GM23338 (cell line): Measurements from ENCODE around the gene SERPINA1. TPM values are rescaled to one million over a fixed set of nuclear protein-coding genes. Genes with fewer than 3 reads are reported as not detected.

Source experiments
- ATAC-seq: fragments of 200-7000 bp; cut with Tn5 transposase; 3 replicates; pipeline ENCODE4 v1.9.1; 2020
- DNase-seq: peaks from one replicate; pipeline ENCODE4 v3.0.0-alpha.2; 2015; ENCODE audit warnings: low spot score
- H2AFZ ChIP-seq: fragments of 200-600 bp; sonication (generic); 2 replicates; pipeline ENCODE4 v1.8.0; 2016; ENCODE audit warnings: antibody characterized with exemption, mild to moderate bottlenecking, moderate library complexity
- H3F3A ChIP-seq: fragments of 200-600 bp; sonication (generic); replicated peaks from 2 replicates; pipeline ENCODE4 v1.8.0; 2017; ENCODE audit warnings: antibody characterized with exemption, mixed run types, low read depth
- H3K27ac ChIP-seq: fragments of 200-600 bp; sonication (generic); 2 replicates; pipeline ENCODE4 v1.6.1; 2016; ENCODE audit warnings: low read depth
- H3K27me3 ChIP-seq: fragments of 200-600 bp; sonication (generic); 2 replicates; pipeline ENCODE4 v1.8.0; 2016; ENCODE audit warnings: mild to moderate bottlenecking, mixed run types, moderate library complexity; ENCODE audit not compliant: insufficient read depth
- H3K36me3 ChIP-seq: fragments of 200-600 bp; sonication (generic); 2 replicates; pipeline ENCODE4 v1.8.0; 2016; ENCODE audit warnings: mild to moderate bottlenecking; ENCODE audit not compliant: insufficient read depth
- H3K4me1 ChIP-seq: fragments of 200-600 bp; sonication (generic); 2 replicates; pipeline ENCODE4 v1.8.0; 2016; ENCODE audit warnings: mild to moderate bottlenecking, moderate library complexity; ENCODE audit not compliant: insufficient read depth
- H3K4me2 ChIP-seq: fragments of 200-600 bp; sonication (generic); 2 replicates; pipeline ENCODE4 v1.7.1; 2017; ENCODE audit warnings: mixed run types
- H3K4me3 ChIP-seq: fragments of 200-600 bp; sonication (generic); 2 replicates; pipeline ENCODE4 v1.6.1; 2016; ENCODE audit warnings: mixed run types
- H3K79me2 ChIP-seq: fragments of 200-600 bp; sonication (generic); replicated peaks from 2 replicates; pipeline ENCODE4 v1.8.0; 2017; ENCODE audit warnings: mild to moderate bottlenecking; ENCODE audit not compliant: insufficient read depth
- H3K9me2 ChIP-seq: fragments of 200-600 bp; sonication (generic); 2 replicates; pipeline ENCODE4 v1.8.0; 2017; ENCODE audit not compliant: insufficient read depth
- H4K20me1 ChIP-seq: fragments of 200-600 bp; sonication (generic); replicated peaks from 2 replicates; pipeline ENCODE4 v1.8.0; 2017; ENCODE audit warnings: mild to moderate bottlenecking; ENCODE audit not compliant: insufficient read depth
- H3K27ac Mint-ChIP-seq: 2 replicates; pipeline ENCODE4 v1.8.0; 2020; ENCODE audit warnings: inconsistent platforms, mild to moderate bottlenecking, moderate library complexity, mixed read lengths
- H3K27me3 Mint-ChIP-seq: 3 replicates; pipeline ENCODE4 v1.8.0; 2022; ENCODE audit warnings: low read depth, mild to moderate bottlenecking, moderate library complexity, mixed read lengths, inconsistent platforms; ENCODE audit not compliant: insufficient read depth, poor library complexity
- H3K36me3 Mint-ChIP-seq: 3 replicates; pipeline ENCODE4 v1.8.0; 2021; ENCODE audit warnings: low read depth, mild to moderate bottlenecking, inconsistent platforms, moderate library complexity, mixed read lengths
- H3K4me1 Mint-ChIP-seq: 3 replicates; pipeline ENCODE4 v1.8.0; 2020; ENCODE audit warnings: mild to moderate bottlenecking, inconsistent platforms, mixed read lengths
- H3K4me3 Mint-ChIP-seq: 3 replicates; pipeline ENCODE4 v1.8.0; 2021; ENCODE audit warnings: moderate library complexity, mild to moderate bottlenecking, inconsistent platforms, mixed read lengths
- H3K9me3 Mint-ChIP-seq: 3 replicates; pipeline ENCODE4 v1.8.0; 2020; ENCODE audit warnings: moderate library complexity, mild to moderate bottlenecking, inconsistent platforms, mixed read lengths
- CREB1 ChIP-seq: fragments of 250-450 bp; sonication (Bioruptor Pico); IDR thresholded peaks from 2 replicates; pipeline ENCODE4 v1.5.0; 2020; ENCODE audit warnings: low read depth, mild to moderate bottlenecking, moderate library complexity
- CTCF ChIP-seq, 2 experiments: fragments of 200-600 bp in 1 of 2; sonication (generic) in 1 of 2; conservative IDR thresholded peaks; 2 replicates each; pipeline versions ENCODE4 v1.5.1 to v1.6.1; 2016 to 2017; ENCODE audit warnings: antibody characterized with exemption in 2 of 2, low read depth in 2 of 2, mild to moderate bottlenecking in 2 of 2, moderate library complexity in 1 of 2
- ETS1 ChIP-seq: IDR thresholded peaks from 2 replicates; pipeline ENCODE4 v1.6.1; 2016; ENCODE audit warnings: antibody characterized with exemption
- EZH2 ChIP-seq: fragments of 200-600 bp; sonication (generic); IDR thresholded peaks from one replicate; pipeline ENCODE4 v1.8.0; 2017; ENCODE audit warnings: antibody characterized with exemption, mild to moderate bottlenecking, low read depth; ENCODE audit not compliant: unreplicated experiment
- EZH2phosphoT487 ChIP-seq: fragments of 200-600 bp; sonication (generic); IDR thresholded peaks from one replicate; pipeline ENCODE4 v1.8.1; 2018; ENCODE audit warnings: antibody characterized with exemption; ENCODE audit not compliant: unreplicated experiment
- JUNB ChIP-seq: IDR thresholded peaks from one replicate; pipeline ENCODE4 v1.6.1; 2016; ENCODE audit warnings: antibody characterized with exemption; ENCODE audit not compliant: unreplicated experiment
- POLR2AphosphoS5 ChIP-seq: IDR thresholded peaks from 2 replicates; pipeline ENCODE4 v1.6.1; 2016; ENCODE audit warnings: antibody characterized with exemption, low read depth
- REST ChIP-seq: IDR thresholded peaks from one replicate; pipeline ENCODE4 v1.6.1; 2018; ENCODE audit warnings: antibody characterized with exemption; ENCODE audit not compliant: unreplicated experiment
- ZNF114 ChIP-seq: fragments of 250-450 bp; sonication (Bioruptor Pico); IDR thresholded peaks from 2 replicates; pipeline ENCODE4 v1.5.0; 2020; ENCODE audit warnings: mild to moderate bottlenecking, moderate library complexity
- ZNF331 ChIP-seq: fragments of 250-450 bp; sonication (Bioruptor Pico); IDR thresholded peaks from 2 replicates; pipeline ENCODE4 v1.5.0; 2020; ENCODE audit warnings: low read depth, mild to moderate bottlenecking, moderate library complexity
- polyA plus RNA-seq: library from polyadenylated mRNA; unstranded; fragments of >200 nt; fragmentation: Nextera tagmentation; extraction: Ambion mirVana; gene quantifications from 2 replicates; pipeline ENCODE4 v1.2.1, GENCODE V29; 2016
- total RNA-seq: library from RNA; depleted of rRNA; stranded (reverse); fragments of >200 nt; shearing (Covaris generic); gene quantifications from 2 replicates; pipeline ENCODE4 v1.2.3, GENCODE V29; 2014
- TF ChIP-seq, protein P1 (sequence below): fragments of 250-450 bp; sonication (Bioruptor Pico); IDR thresholded peaks from 2 replicates; pipeline ENCODE4 v1.5.0; 2020; ENCODE audit warnings: mild to moderate bottlenecking, moderate library complexity

Gene SERPINA1
- total and polyA plus RNA-seq, 2 experiments from 2014 or later = not detected

DNA sequence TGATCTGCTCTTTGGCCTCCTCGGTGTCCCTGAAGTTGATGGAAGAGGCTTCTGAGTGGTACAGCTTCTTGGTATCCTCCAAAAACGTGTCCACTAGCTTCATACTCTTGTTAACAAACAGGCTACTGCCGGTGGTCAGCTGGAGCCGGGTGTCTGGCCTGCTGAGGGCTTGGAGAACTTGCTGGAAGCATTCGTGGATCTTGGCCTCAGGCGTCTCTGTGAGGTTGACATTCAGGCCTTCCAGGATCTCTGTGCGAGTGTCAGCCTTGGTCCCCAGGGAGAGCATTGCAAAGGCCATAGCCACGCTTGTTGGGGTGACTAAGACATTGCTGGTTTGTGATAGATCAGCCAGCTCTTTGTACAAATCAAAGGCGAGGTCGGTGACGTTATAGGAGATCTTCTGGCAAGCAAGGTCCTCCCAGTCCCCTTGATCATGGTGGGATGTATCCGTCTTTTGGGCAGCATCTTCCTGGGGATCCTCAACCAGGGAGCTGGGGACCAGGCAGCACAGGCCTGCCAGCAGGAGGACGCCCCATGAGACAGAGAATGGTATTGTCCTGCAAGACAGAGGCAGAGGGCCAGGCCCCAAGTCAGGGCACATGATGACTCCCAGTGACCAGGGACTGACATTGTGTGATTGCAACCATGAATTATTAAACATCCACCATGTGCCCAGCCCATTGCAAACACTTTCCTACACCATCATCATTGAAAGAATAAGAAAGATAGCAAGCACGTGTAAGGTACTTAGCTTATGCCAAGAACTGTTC is 22.1 kb downstream of the SERPINA1 start, which contains the start of gene SERPINA2 (continued):
- TF ChIP-seq, protein P1, sequence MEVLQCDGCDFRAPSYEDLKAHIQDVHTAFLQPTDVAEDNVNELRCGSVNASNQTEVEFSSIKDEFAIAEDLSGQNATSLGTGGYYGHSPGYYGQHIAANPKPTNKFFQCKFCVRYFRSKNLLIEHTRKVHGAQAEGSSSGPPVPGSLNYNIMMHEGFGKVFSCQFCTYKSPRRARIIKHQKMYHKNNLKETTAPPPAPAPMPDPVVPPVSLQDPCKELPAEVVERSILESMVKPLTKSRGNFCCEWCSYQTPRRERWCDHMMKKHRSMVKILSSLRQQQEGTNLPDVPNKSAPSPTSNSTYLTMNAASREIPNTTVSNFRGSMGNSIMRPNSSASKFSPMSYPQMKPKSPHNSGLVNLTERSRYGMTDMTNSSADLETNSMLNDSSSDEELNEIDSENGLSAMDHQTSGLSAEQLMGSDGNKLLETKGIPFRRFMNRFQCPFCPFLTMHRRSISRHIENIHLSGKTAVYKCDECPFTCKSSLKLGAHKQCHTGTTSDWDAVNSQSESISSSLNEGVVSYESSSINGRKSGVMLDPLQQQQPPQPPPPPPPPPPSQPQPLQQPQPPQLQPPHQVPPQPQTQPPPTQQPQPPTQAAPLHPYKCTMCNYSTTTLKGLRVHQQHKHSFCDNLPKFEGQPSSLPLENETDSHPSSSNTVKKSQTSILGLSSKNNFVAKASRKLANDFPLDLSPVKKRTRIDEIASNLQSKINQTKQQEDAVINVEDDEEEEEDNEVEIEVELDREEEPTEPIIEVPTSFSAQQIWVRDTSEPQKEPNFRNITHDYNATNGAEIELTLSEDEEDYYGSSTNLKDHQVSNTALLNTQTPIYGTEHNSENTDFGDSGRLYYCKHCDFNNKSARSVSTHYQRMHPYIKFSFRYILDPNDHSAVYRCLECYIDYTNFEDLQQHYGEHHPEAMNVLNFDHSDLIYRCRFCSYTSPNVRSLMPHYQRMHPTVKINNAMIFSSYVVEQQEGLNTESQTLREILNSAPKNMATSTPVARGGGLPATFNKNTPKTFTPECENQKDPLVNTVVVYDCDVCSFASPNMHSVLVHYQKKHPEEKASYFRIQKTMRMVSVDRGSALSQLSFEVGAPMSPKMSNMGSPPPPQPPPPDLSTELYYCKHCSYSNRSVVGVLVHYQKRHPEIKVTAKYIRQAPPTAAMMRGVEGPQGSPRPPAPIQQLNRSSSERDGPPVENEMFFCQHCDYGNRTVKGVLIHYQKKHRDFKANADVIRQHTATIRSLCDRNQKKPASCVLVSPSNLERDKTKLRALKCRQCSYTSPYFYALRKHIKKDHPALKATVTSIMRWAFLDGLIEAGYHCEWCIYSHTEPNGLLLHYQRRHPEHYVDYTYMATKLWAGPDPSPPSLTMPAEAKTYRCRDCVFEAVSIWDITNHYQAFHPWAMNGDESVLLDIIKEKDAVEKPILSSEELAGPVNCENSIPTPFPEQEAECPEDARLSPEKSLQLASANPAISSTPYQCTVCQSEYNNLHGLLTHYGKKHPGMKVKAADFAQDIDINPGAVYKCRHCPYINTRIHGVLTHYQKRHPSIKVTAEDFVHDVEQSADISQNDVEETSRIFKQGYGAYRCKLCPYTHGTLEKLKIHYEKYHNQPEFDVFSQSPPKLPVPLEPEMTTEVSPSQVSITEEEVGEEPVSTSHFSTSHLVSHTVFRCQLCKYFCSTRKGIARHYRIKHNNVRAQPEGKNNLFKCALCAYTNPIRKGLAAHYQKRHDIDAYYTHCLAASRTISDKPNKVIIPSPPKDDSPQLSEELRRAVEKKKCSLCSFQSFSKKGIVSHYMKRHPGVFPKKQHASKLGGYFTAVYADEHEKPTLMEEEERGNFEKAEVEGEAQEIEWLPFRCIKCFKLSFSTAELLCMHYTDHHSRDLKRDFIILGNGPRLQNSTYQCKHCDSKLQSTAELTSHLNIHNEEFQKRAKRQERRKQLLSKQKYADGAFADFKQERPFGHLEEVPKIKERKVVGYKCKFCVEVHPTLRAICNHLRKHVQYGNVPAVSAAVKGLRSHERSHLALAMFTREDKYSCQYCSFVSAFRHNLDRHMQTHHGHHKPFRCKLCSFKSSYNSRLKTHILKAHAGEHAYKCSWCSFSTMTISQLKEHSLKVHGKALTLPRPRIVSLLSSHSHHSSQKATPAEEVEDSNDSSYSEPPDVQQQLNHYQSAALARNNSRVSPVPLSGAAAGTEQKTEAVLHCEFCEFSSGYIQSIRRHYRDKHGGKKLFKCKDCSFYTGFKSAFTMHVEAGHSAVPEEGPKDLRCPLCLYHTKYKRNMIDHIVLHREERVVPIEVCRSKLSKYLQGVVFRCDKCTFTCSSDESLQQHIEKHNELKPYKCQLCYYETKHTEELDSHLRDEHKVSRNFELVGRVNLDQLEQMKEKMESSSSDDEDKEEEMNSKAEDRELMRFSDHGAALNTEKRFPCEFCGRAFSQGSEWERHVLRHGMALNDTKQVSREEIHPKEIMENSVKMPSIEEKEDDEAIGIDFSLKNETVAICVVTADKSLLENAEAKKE (CRISPR knock-in tag) = no peak

- ATAC-seq = no peak
- no peak overlapping the region for H3K4me3 Mint-ChIP-seq
- no peaks in the 10 kb centered on the region for H3K36me3 Mint-ChIP-seq
- Histone ChIP-seq H3K27me3 (no peaks in the 10 kb centered on the region), H3K9me2 (no peaks in the 10 kb centered on the region), H2AFZ (no peak overlapping the region), H4K20me1 (no peaks in the 10 kb centered on the region), H3F3A (no peaks in the 10 kb centered on the region), H3K4me1 (no peaks in the 10 kb centered on the region), H3K4me3 (no peak overlapping the region), H3K36me3 (no peaks in the 10 kb centered on the region), H3K4me2 (no peak overlapping the region), H3K27ac (no peak overlapping the region), H3K79me2 (no peaks in the 10 kb centered on the region)
- peaks cover 3% of the 10 kb centered on the region for H3K27me3 Mint-ChIP-seq
- no peaks in the 10 kb centered on the region for H3K9me3 Mint-ChIP-seq
- H3K4me1 Mint-ChIP-seq = no peaks in the 10 kb centered on the region; the same call in 2 of the 3 replicates
- no peak overlapping the region for H3K27ac Mint-ChIP-seq
- no peak for DNase-seq
- TF ChIP-seq CREB1 (CRISPR knock-in tag) (no peak), EZH2 (no peak), JUNB (no peak), POLR2AphosphoS5 (no peak), REST (no peak), ZNF331 (no peak), CTCF (conservative IDR thresholded peaks at IDR 0.05; ENCODE audit: low read depth in 2 of 2) (no peak), ZNF114 (CRISPR knock-in tag) (no peak), ETS1 (no peak), EZH2phosphoT487 (no peak)
Observed at GRCh38 chr14:94365624-94366023, 22.8 kb downstream of the SERPINA1 start.
